ENCODE measurements around the gene NBAS.

NBAS gene

GRCh38 chr2:15230599-15231192 lies 330.4 kb downstream of the NBAS start:
- no peaks in the 10 kb centered on the region for H3K9me3 ChIP-seq (ENCODE audit: low read length)
- H3K4me1 ChIP-seq (ENCODE audit: insufficient read depth, low read length, severe bottlenecking), result no peaks in the 10 kb centered on the region
- H3K36me3 ChIP-seq (ENCODE audit: insufficient read depth, low read length), result 0 out of 2 replicates have a peak, but pooled peaks cover 4% of the 10 kb centered on the region
- H3K27me3 ChIP-seq (ENCODE audit: insufficient read depth, low read length), result no peaks in the 10 kb centered on the region
- no peak for TF ChIP-seq EZH2 (IDR thresholded peaks at IDR 0.05; ENCODE audit: borderline replicate concordance, low read length)
- TF ChIP-seq CTCF (IDR thresholded peaks at IDR 0.05; ENCODE audit: low read length), result no peak
- no peak overlapping the region for H3K9ac ChIP-seq (ENCODE audit: low read length)
- H3K9me2 ChIP-seq (ENCODE audit: low read depth, low read length), result no peaks in the 10 kb centered on the region
- no peak overlapping the region for H3K4me3 ChIP-seq (ENCODE audit: low read depth, low read length, poor library complexity, severe bottlenecking)
- no peak overlapping the region for H3K27ac ChIP-seq (ENCODE audit: low read depth, low read length, poor library complexity, severe bottlenecking)
- no peak overlapping the region for H3K4me2 ChIP-seq (ENCODE audit: low read length)
- H3F3A ChIP-seq (ENCODE audit: insufficient read depth, low read length), result no peaks in the 10 kb centered on the region
- no peak overlapping the region for H2AFZ ChIP-seq (ENCODE audit: low read length)
- H4K20me1 ChIP-seq (ENCODE audit: insufficient read depth, low read length), result no peaks in the 10 kb centered on the region
- H3K79me2 ChIP-seq (ENCODE audit: insufficient read depth, low read length), result no peaks in the 10 kb centered on the region

GRCh38 chr2:15226661-15227060 lies 334.5 kb downstream of the NBAS start:
- TF ChIP-seq EZH2 (IDR thresholded peaks at IDR 0.05; ENCODE audit: borderline replicate concordance, low read length) (no peak), CTCF (IDR thresholded peaks at IDR 0.05; ENCODE audit: low read length) (no peak)
- Histone ChIP-seq H3K9ac (ENCODE audit: low read length) (no peak overlapping the region), H3K9me3 (ENCODE audit: low read length) (no peaks in the 10 kb centered on the region), H3K4me2 (ENCODE audit: low read length) (no peak overlapping the region), H4K20me1 (ENCODE audit: insufficient read depth, low read length) (no peaks in the 10 kb centered on the region), H3K79me2 (ENCODE audit: insufficient read depth, low read length) (no peaks in the 10 kb centered on the region), H3K27ac (ENCODE audit: low read depth, low read length, poor library complexity, severe bottlenecking) (no peak overlapping the region), H3K9me2 (ENCODE audit: low read depth, low read length) (no peaks in the 10 kb centered on the region), H3F3A (ENCODE audit: insufficient read depth, low read length) (no peaks in the 10 kb centered on the region), H3K4me1 (ENCODE audit: insufficient read depth, low read length, severe bottlenecking) (no peaks in the 10 kb centered on the region), H2AFZ (ENCODE audit: low read length) (no peak overlapping the region), H3K36me3 (ENCODE audit: insufficient read depth, low read length) (no peaks in the 10 kb centered on the region), H3K4me3 (ENCODE audit: low read depth, low read length, poor library complexity, severe bottlenecking) (no peak overlapping the region), H3K27me3 (ENCODE audit: insufficient read depth, low read length) (no peaks in the 10 kb centered on the region)

- H3K27me3 ChIP-seq (ENCODE audit: insufficient read depth, low read length), result no peaks in the 10 kb centered on the region
- no peaks in the 10 kb centered on the region for H3F3A ChIP-seq (ENCODE audit: insufficient read depth, low read length)
- H3K4me2 ChIP-seq (ENCODE audit: low read length), result no peak overlapping the region
- no peak overlapping the region for H2AFZ ChIP-seq (ENCODE audit: low read length)
- H3K79me2 ChIP-seq (ENCODE audit: insufficient read depth, low read length), result no peaks in the 10 kb centered on the region
- H4K20me1 ChIP-seq (ENCODE audit: insufficient read depth, low read length), result no peaks in the 10 kb centered on the region
- H3K4me3 ChIP-seq (ENCODE audit: low read depth, low read length, poor library complexity, severe bottlenecking), result no peak overlapping the region
- no peaks in the 10 kb centered on the region for H3K36me3 ChIP-seq (ENCODE audit: insufficient read depth, low read length)
- H3K4me1 ChIP-seq (ENCODE audit: insufficient read depth, low read length, severe bottlenecking), result no peaks in the 10 kb centered on the region
- no peak overlapping the region for H3K27ac ChIP-seq (ENCODE audit: low read depth, low read length, poor library complexity, severe bottlenecking)
- no peaks in the 10 kb centered on the region for H3K9me3 ChIP-seq (ENCODE audit: low read length)
- H3K9ac ChIP-seq (ENCODE audit: low read length), result no peak overlapping the region
- no peaks in the 10 kb centered on the region for H3K9me2 ChIP-seq (ENCODE audit: low read depth, low read length)
- TF ChIP-seq EZH2 (IDR thresholded peaks at IDR 0.05; ENCODE audit: borderline replicate concordance, low read length) (no peak), CTCF (IDR thresholded peaks at IDR 0.05; ENCODE audit: low read length) (no peak)
Observed at GRCh38 chr2:15225131-15225530, 336.0 kb downstream of the NBAS start.

Data from OCI-LY1 (cell line).